GM12878 (cell line): Measurements from ENCODE around the gene ADCY2. TPM values are rescaled to one million over a fixed set of nuclear protein-coding genes. Genes with fewer than 3 reads are reported as not detected.

Experiments used
- ATAC-seq: fragments of 200-7000 bp; cut with Tn5 transposase; 3 replicates; pipeline ENCODE4 v1.9.1; 2020; ENCODE audit warnings: mild to moderate bottlenecking, moderate library complexity
- BruUV-seq: library from RNA; stranded (reverse); fragments of 400-500 nt; replicated peaks from 2 replicates; lab custom pipeline; 2021; lab: Mats Ljungman, UMichigan
- CTCF ChIA-PET: fragments of 300-600 bp; sonication (Branson Sonifier 250); formaldehyde crosslinking; extraction: SDS; loops from one replicate; lab custom pipeline; 2021; ENCODE audit warnings: inconsistent platforms; lab: Yijun Ruan, JAX
- POLR2A ChIA-PET: fragments of 350-600 bp; formaldehyde crosslinking; extraction: SDS; loops from one replicate; lab custom pipeline; 2021; ENCODE audit warnings: inconsistent platforms; lab: Charles Lee
- RAD21 ChIA-PET: fragments of 300-600 bp; sonication (Branson Sonifier 250); formaldehyde crosslinking; loops from one replicate; lab custom pipeline; 2023; ENCODE audit warnings: antibody characterized with exemption; ENCODE audit not compliant: unreplicated experiment; lab: Charles Lee
- SMC1A ChIA-PET: fragments of 300-600 bp; sonication (Branson Sonifier 250); formaldehyde crosslinking; loops from one replicate; lab custom pipeline; 2023; ENCODE audit not compliant: unreplicated experiment, uncharacterized antibody; lab: Charles Lee
- DNase-seq: peaks from one replicate; pipeline ENCODE4 v3.0.0-alpha.2; 2011; ENCODE audit warnings: low read depth, low spot score
- FAIRE-seq: peaks from 3 replicates; lab custom pipeline; 2011; peaks lifted over from hg19 to GRCh38; lab: Jason Lieb, UNC
- H2AFZ ChIP-seq: 2 replicates; pipeline ENCODE4 v1.6.0; 2011; ENCODE audit warnings: low read depth, low read length, control low read depth; ENCODE audit not compliant: control insufficient read depth
- H3K27ac ChIP-seq: 2 replicates; pipeline ENCODE4 v1.5.1; 2011; ENCODE audit warnings: control low read depth; ENCODE audit not compliant: control insufficient read depth, insufficient read depth
- H3K27me3 ChIP-seq, 2 experiments: replicated peaks in 1 of 2; 2 replicates each; pipeline versions ENCODE4 v1.6.0 to v1.6.1; 2011; ENCODE audit warnings: low read length in 1 of 2; ENCODE audit not compliant: control insufficient read depth in 2 of 2, insufficient read depth in 2 of 2
- H3K36me3 ChIP-seq, 2 experiments: 2 replicates each; pipeline ENCODE4 v1.5.1; 2011; ENCODE audit warnings: low read length in 1 of 2; ENCODE audit not compliant: control insufficient read depth in 2 of 2, insufficient read depth in 2 of 2
- H3K4me1 ChIP-seq: 2 replicates; pipeline ENCODE4 v1.6.1; 2011; ENCODE audit warnings: mild to moderate bottlenecking, low read length, moderate library complexity, mixed read lengths; ENCODE audit not compliant: control insufficient read depth, insufficient read depth
- H3K4me2 ChIP-seq: 2 replicates; pipeline ENCODE4 v1.6.0; 2011; ENCODE audit warnings: control low read depth; ENCODE audit not compliant: control insufficient read depth, insufficient read depth
- H3K4me3 ChIP-seq: fragments of 200-600 bp; sonication (generic); 2 replicates; pipeline ENCODE4 v1.5.1; 2016
- H3K79me2 ChIP-seq: 2 replicates; pipeline ENCODE4 v1.6.0; 2011; ENCODE audit warnings: low read length; ENCODE audit not compliant: control insufficient read depth, insufficient read depth
- H3K9ac ChIP-seq: 2 replicates; pipeline ENCODE4 v1.8.0; 2011; ENCODE audit warnings: low read length, control low read depth, mixed read lengths; ENCODE audit not compliant: control insufficient read depth, insufficient read depth
- H3K9me3 ChIP-seq: replicated peaks from 3 replicates; pipeline ENCODE4 v1.5.1; 2011; ENCODE audit warnings: mild to moderate bottlenecking, low read length; ENCODE audit not compliant: control insufficient read depth, insufficient read depth
- H4K20me1 ChIP-seq: 2 replicates; pipeline ENCODE4 v1.6.0; 2011; ENCODE audit not compliant: control insufficient read depth, insufficient read depth
- EED ChIP-seq: sonication (generic); IDR thresholded peaks from 2 replicates; pipeline ENCODE4 v1.6.1; 2016; ENCODE audit warnings: antibody characterized with exemption, low read depth
- MYB ChIP-seq: fragments of 150-350 bp; IDR thresholded peaks from 2 replicates; pipeline ENCODE4 v1.6.1; 2014; ENCODE audit warnings: mild to moderate bottlenecking, low read depth, low read length, borderline replicate concordance
- NFYB ChIP-seq: IDR thresholded peaks from 2 replicates; pipeline ENCODE4 v1.6.1; 2011; ENCODE audit warnings: low read depth, mild to moderate bottlenecking, low read length, improper control_type of control experiment, moderate library complexity; ENCODE audit not compliant: insufficient read depth
- NR2C1 ChIP-seq: fragments of 450-650 bp; IDR thresholded peaks from 2 replicates; pipeline ENCODE4 v1.6.1; 2017; ENCODE audit warnings: antibody characterized with exemption, mild to moderate bottlenecking, moderate library complexity
- RBBP5 ChIP-seq: fragments of 200-600 bp; sonication (generic); conservative IDR thresholded peaks from 2 replicates; pipeline ENCODE4 v1.6.1; 2016
- RFX5 ChIP-seq: IDR thresholded peaks from 2 replicates; pipeline ENCODE4 v1.6.1; 2011; ENCODE audit warnings: low read depth, low read length, improper control_type of control experiment
- SREBF2 ChIP-seq: IDR thresholded peaks from 2 replicates; pipeline ENCODE4 v1.6.1; 2012; ENCODE audit warnings: mild to moderate bottlenecking, low read length
- YY1 ChIP-seq: IDR thresholded peaks from 2 replicates; pipeline ENCODE4 v1.6.1; 2011; ENCODE audit warnings: low read depth, mild to moderate bottlenecking, low read length
- ZNF207 ChIP-seq: fragments of 450-650 bp; IDR thresholded peaks from 2 replicates; pipeline ENCODE4 v1.6.1; 2014; ENCODE audit warnings: antibody characterized with exemption, mild to moderate bottlenecking, borderline replicate concordance
- WGBS: methylation state at CpG from one replicate; pipeline ENCODE4 v1.1.6; 2016; ENCODE audit warnings: low lambda C conversion rate; ENCODE audit not compliant: insufficient replicate concordance, insufficient coverage; ENCODE audit errors: missing lambda C conversion rate; 5-methylcytosine and 5-hydroxymethylcytosine counted together
- in situ Hi-C: fragments of 300-500 bp; cut with MboI; formaldehyde crosslinking; loops from 9 replicates; pipeline ENCODE4 v1.14.3; 2018; ENCODE audit warnings: mixed read lengths
- intact Hi-C: fragments of 100-400 bp; cut with micrococcal nuclease; formaldehyde crosslinking; loops from one replicate; pipeline ENCODE4 v1.14.2; 2022; ENCODE audit not compliant: unreplicated experiment
- polyA plus RNA-seq, 11 experiments: library from polyadenylated mRNA; depleted of rRNA in 4 of 11; unstranded in 6 of 11; stranded (reverse) in 5 of 11; fragments of >200 nt; fragmentation: Nextera tagmentation in 4 of 11; fragmentation: Illumina TruSeq in 1 of 11; extraction: Ambion mirVana in 4 of 11; extraction: Trizol in 1 of 11; gene quantifications; 1 replicate in 1 of 11; 2 replicates in 10 of 11; pipeline versions ENCODE4 v1.2.1 to v1.2.3, GENCODE V29; 2011 to 2016; ENCODE audit warnings: inconsistent platforms in 2 of 11, missing spikeins in 2 of 11, low read depth in 1 of 11
- total RNA-seq, 4 experiments: library from RNA; depleted of rRNA in 3 of 4; stranded (reverse); fragments of >200 nt in 3 of 4; fragmentation: Illumina TruSeq in 1 of 4; extraction: Trizol in 1 of 4; gene quantifications; 2 replicates each; pipeline versions ENCODE4 v1.2.1 to v1.2.3, GENCODE V29; 2013 to 2021
- TF ChIP-seq, protein P1 (sequence below): fragments of 450-650 bp; IDR thresholded peaks from 2 replicates; pipeline ENCODE4 v1.6.1; 2016; ENCODE audit warnings: mild to moderate bottlenecking, moderate library complexity, borderline replicate concordance
- TF ChIP-seq, protein P2 (sequence below): fragments of 450-650 bp; formaldehyde crosslinking; IDR thresholded peaks from 2 replicates; pipeline ENCODE4 v1.4.0; 2022; ENCODE audit warnings: mild to moderate bottlenecking, moderate library complexity
- TF ChIP-seq, protein P3 (sequence below): fragments of 450-650 bp; IDR thresholded peaks from 2 replicates; pipeline ENCODE4 v1.6.1; 2017; ENCODE audit warnings: low read depth, mild to moderate bottlenecking, moderate library complexity

ADCY2 gene
- total and polyA plus RNA-seq, 10 of the 15 experiments (the other 5 are each of a cell fraction or from before 2014, with no cell fraction given): 0.07 to 0.26 TPM; not detected in 8

- Histone ChIP-seq H3K79me2 (no peaks in the 10 kb centered on the region), H3K27ac (no peak overlapping the region), H3K9ac (no peak overlapping the region), H4K20me1 (no peaks in the 10 kb centered on the region), H3K36me3 (no peaks in the 10 kb centered on the region), H3K9me3 (no peaks in the 10 kb centered on the region), H3K4me1 (no peaks in the 10 kb centered on the region), H3K4me2 (no peak overlapping the region), H3K4me3 (no peak overlapping the region), H3K27me3 (no peaks in the 10 kb centered on the region), H2AFZ (no peak overlapping the region)
- ChIA-PET RAD21 (no interaction called here), POLR2A (interaction anchor here (0.5 kb wide), 1 partner anchor 16 kb away, joined by 3 read pairs; no protein-coding TSS in a partner anchor), CTCF (interaction anchor here (1.1 kb wide), 2 partner anchors 10 to 162 kb away, joined by 3 read pairs; no protein-coding TSS in a partner anchor), SMC1A (interaction anchor here (1.3 kb wide), 1 partner anchor 8 kb away, joined by 3 read pairs; no protein-coding TSS in a partner anchor)
- WGBS: 75% methylated on average over 2 of the region's 2 CpGs
- in situ Hi-C loops (no loop called here), intact Hi-C loops (no loop called here)
- ATAC-seq (no peak), FAIRE-seq (no peak), DNase-seq (no peak)
- TF ChIP-seq, protein P1, sequence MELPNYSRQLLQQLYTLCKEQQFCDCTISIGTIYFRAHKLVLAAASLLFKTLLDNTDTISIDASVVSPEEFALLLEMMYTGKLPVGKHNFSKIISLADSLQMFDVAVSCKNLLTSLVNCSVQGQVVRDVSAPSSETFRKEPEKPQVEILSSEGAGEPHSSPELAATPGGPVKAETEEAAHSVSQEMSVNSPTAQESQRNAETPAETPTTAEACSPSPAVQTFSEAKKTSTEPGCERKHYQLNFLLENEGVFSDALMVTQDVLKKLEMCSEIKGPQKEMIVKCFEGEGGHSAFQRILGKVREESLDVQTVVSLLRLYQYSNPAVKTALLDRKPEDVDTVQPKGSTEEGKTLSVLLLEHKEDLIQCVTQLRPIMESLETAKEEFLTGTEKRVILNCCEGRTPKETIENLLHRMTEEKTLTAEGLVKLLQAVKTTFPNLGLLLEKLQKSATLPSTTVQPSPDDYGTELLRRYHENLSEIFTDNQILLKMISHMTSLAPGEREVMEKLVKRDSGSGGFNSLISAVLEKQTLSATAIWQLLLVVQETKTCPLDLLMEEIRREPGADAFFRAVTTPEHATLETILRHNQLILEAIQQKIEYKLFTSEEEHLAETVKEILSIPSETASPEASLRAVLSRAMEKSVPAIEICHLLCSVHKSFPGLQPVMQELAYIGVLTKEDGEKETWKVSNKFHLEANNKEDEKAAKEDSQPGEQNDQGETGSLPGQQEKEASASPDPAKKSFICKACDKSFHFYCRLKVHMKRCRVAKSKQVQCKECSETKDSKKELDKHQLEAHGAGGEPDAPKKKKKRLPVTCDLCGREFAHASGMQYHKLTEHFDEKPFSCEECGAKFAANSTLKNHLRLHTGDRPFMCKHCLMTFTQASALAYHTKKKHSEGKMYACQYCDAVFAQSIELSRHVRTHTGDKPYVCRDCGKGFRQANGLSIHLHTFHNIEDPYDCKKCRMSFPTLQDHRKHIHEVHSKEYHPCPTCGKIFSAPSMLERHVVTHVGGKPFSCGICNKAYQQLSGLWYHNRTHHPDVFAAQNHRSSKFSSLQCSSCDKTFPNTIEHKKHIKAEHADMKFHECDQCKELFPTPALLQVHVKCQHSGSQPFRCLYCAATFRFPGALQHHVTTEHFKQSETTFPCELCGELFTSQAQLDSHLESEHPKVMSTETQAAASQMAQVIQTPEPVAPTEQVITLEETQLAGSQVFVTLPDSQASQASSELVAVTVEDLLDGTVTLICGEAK: no peak
- TF ChIP-seq RFX5 (no peak), RBBP5 (no peak), EED (no peak), ZNF207 (no peak), NR2C1 (no peak), YY1 (no peak), NFYB (no peak), SREBF2 (no peak), MYB (no peak)
- TF ChIP-seq, protein P2, sequence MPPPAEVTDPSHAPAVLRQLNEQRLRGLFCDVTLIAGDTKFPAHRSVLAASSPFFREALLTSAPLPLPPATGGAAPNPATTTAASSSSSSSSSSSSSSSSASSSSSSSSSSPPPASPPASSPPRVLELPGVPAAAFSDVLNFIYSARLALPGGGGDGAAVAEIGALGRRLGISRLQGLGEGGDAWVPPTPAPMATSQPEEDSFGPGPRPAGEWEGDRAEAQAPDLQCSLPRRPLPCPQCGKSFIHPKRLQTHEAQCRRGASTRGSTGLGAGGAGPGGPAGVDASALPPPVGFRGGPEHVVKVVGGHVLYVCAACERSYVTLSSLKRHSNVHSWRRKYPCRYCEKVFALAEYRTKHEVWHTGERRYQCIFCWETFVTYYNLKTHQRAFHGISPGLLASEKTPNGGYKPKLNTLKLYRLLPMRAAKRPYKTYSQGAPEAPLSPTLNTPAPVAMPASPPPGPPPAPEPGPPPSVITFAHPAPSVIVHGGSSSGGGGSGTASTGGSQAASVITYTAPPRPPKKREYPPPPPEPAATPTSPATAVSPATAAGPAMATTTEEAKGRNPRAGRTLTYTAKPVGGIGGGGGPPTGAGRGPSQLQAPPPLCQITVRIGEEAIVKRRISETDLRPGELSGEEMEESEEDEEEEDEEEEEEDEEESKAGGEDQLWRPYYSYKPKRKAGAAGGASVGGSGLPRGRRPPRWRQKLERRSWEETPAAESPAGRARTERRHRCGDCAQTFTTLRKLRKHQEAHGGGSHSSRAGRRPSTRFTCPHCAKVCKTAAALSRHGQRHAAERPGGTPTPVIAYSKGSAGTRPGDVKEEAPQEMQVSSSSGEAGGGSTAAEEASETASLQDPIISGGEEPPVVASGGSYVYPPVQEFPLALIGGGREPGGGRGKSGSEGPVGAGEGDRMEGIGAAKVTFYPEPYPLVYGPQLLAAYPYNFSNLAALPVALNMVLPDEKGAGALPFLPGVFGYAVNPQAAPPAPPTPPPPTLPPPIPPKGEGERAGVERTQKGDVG (CRISPR knock-in tag): no peak
- TF ChIP-seq, protein P3, sequence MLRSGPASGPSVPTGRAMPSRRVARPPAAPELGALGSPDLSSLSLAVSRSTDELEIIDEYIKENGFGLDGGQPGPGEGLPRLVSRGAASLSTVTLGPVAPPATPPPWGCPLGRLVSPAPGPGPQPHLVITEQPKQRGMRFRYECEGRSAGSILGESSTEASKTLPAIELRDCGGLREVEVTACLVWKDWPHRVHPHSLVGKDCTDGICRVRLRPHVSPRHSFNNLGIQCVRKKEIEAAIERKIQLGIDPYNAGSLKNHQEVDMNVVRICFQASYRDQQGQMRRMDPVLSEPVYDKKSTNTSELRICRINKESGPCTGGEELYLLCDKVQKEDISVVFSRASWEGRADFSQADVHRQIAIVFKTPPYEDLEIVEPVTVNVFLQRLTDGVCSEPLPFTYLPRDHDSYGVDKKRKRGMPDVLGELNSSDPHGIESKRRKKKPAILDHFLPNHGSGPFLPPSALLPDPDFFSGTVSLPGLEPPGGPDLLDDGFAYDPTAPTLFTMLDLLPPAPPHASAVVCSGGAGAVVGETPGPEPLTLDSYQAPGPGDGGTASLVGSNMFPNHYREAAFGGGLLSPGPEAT: no peak
- BruUV-seq: no TSS peak
These were observed 188.8 kb downstream of the ADCY2 start for GRCh38 chr5:7584749-7585148.
